GM23338 (cell line): ENCODE data around the gene RGS7. TPM values are rescaled to one million over a fixed set of nuclear protein-coding genes. Genes with fewer than 3 reads are reported as not detected.
"Not testable (repeated sequence)": the region's sequence is repeated elsewhere in the genome, so short reads cannot be mapped to it uniquely, and the experiment has no call there.

Experiments
- ATAC-seq: fragments of 200-7000 bp; cut with Tn5 transposase; 3 replicates; pipeline ENCODE4 v1.9.1; 2020
- DNase-seq: peaks from one replicate; pipeline ENCODE4 v3.0.0-alpha.2; 2015; ENCODE audit warnings: low spot score
- H2AFZ ChIP-seq: fragments of 200-600 bp; sonication (generic); 2 replicates; pipeline ENCODE4 v1.8.0; 2016; ENCODE audit warnings: antibody characterized with exemption, mild to moderate bottlenecking, moderate library complexity
- H3F3A ChIP-seq: fragments of 200-600 bp; sonication (generic); replicated peaks from 2 replicates; pipeline ENCODE4 v1.8.0; 2017; ENCODE audit warnings: antibody characterized with exemption, mixed run types, low read depth
- H3K27ac ChIP-seq: fragments of 200-600 bp; sonication (generic); 2 replicates; pipeline ENCODE4 v1.6.1; 2016; ENCODE audit warnings: low read depth
- H3K27me3 ChIP-seq: fragments of 200-600 bp; sonication (generic); 2 replicates; pipeline ENCODE4 v1.8.0; 2016; ENCODE audit warnings: mild to moderate bottlenecking, mixed run types, moderate library complexity; ENCODE audit not compliant: insufficient read depth
- H3K36me3 ChIP-seq: fragments of 200-600 bp; sonication (generic); 2 replicates; pipeline ENCODE4 v1.8.0; 2016; ENCODE audit warnings: mild to moderate bottlenecking; ENCODE audit not compliant: insufficient read depth
- H3K4me1 ChIP-seq: fragments of 200-600 bp; sonication (generic); 2 replicates; pipeline ENCODE4 v1.8.0; 2016; ENCODE audit warnings: mild to moderate bottlenecking, moderate library complexity; ENCODE audit not compliant: insufficient read depth
- H3K4me2 ChIP-seq: fragments of 200-600 bp; sonication (generic); 2 replicates; pipeline ENCODE4 v1.7.1; 2017; ENCODE audit warnings: mixed run types
- H3K4me3 ChIP-seq: fragments of 200-600 bp; sonication (generic); 2 replicates; pipeline ENCODE4 v1.6.1; 2016; ENCODE audit warnings: mixed run types
- H3K79me2 ChIP-seq: fragments of 200-600 bp; sonication (generic); replicated peaks from 2 replicates; pipeline ENCODE4 v1.8.0; 2017; ENCODE audit warnings: mild to moderate bottlenecking; ENCODE audit not compliant: insufficient read depth
- H3K9me2 ChIP-seq: fragments of 200-600 bp; sonication (generic); 2 replicates; pipeline ENCODE4 v1.8.0; 2017; ENCODE audit not compliant: insufficient read depth
- H4K20me1 ChIP-seq: fragments of 200-600 bp; sonication (generic); replicated peaks from 2 replicates; pipeline ENCODE4 v1.8.0; 2017; ENCODE audit warnings: mild to moderate bottlenecking; ENCODE audit not compliant: insufficient read depth
- H3K27ac Mint-ChIP-seq: 2 replicates; pipeline ENCODE4 v1.8.0; 2020; ENCODE audit warnings: inconsistent platforms, mild to moderate bottlenecking, moderate library complexity, mixed read lengths
- H3K27me3 Mint-ChIP-seq: 3 replicates; pipeline ENCODE4 v1.8.0; 2022; ENCODE audit warnings: low read depth, mild to moderate bottlenecking, moderate library complexity, mixed read lengths, inconsistent platforms; ENCODE audit not compliant: insufficient read depth, poor library complexity
- H3K36me3 Mint-ChIP-seq: 3 replicates; pipeline ENCODE4 v1.8.0; 2021; ENCODE audit warnings: low read depth, mild to moderate bottlenecking, inconsistent platforms, moderate library complexity, mixed read lengths
- H3K4me1 Mint-ChIP-seq: 3 replicates; pipeline ENCODE4 v1.8.0; 2020; ENCODE audit warnings: mild to moderate bottlenecking, inconsistent platforms, mixed read lengths
- H3K4me3 Mint-ChIP-seq: 3 replicates; pipeline ENCODE4 v1.8.0; 2021; ENCODE audit warnings: moderate library complexity, mild to moderate bottlenecking, inconsistent platforms, mixed read lengths
- H3K9me3 Mint-ChIP-seq: 3 replicates; pipeline ENCODE4 v1.8.0; 2020; ENCODE audit warnings: moderate library complexity, mild to moderate bottlenecking, inconsistent platforms, mixed read lengths
- EZH2 ChIP-seq: fragments of 200-600 bp; sonication (generic); IDR thresholded peaks from one replicate; pipeline ENCODE4 v1.8.0; 2017; ENCODE audit warnings: antibody characterized with exemption, mild to moderate bottlenecking, low read depth; ENCODE audit not compliant: unreplicated experiment
- EZH2phosphoT487 ChIP-seq: fragments of 200-600 bp; sonication (generic); IDR thresholded peaks from one replicate; pipeline ENCODE4 v1.8.1; 2018; ENCODE audit warnings: antibody characterized with exemption; ENCODE audit not compliant: unreplicated experiment
- NANOG ChIP-seq: IDR thresholded peaks from 2 replicates; pipeline ENCODE4 v1.6.1; 2016; ENCODE audit warnings: antibody characterized with exemption, borderline replicate concordance
- ZNF114 ChIP-seq: fragments of 250-450 bp; sonication (Bioruptor Pico); IDR thresholded peaks from 2 replicates; pipeline ENCODE4 v1.5.0; 2020; ENCODE audit warnings: mild to moderate bottlenecking, moderate library complexity
- polyA plus RNA-seq: library from polyadenylated mRNA; unstranded; fragments of >200 nt; fragmentation: Nextera tagmentation; extraction: Ambion mirVana; gene quantifications from 2 replicates; pipeline ENCODE4 v1.2.1, GENCODE V29; 2016
- total RNA-seq: library from RNA; depleted of rRNA; stranded (reverse); fragments of >200 nt; shearing (Covaris generic); gene quantifications from 2 replicates; pipeline ENCODE4 v1.2.3, GENCODE V29; 2014
- TF ChIP-seq, protein P1 (sequence below), 2 experiments: fragments of 200-600 bp in 1 of 2; sonication (generic) in 1 of 2; conservative IDR thresholded peaks; 2 replicates each; pipeline versions ENCODE4 v1.5.1 to v1.6.1; 2016 to 2017; ENCODE audit warnings: antibody characterized with exemption in 2 of 2, low read depth in 2 of 2, mild to moderate bottlenecking in 2 of 2, moderate library complexity in 1 of 2
- TF ChIP-seq, protein P2 (sequence below): IDR thresholded peaks from one replicate; pipeline ENCODE4 v1.6.1; 2018; ENCODE audit warnings: antibody characterized with exemption; ENCODE audit not compliant: unreplicated experiment

The RGS7 gene
- total and polyA plus RNA-seq, 2 experiments from 2014 or later = 2.0 to 2.2 TPM

DNA sequence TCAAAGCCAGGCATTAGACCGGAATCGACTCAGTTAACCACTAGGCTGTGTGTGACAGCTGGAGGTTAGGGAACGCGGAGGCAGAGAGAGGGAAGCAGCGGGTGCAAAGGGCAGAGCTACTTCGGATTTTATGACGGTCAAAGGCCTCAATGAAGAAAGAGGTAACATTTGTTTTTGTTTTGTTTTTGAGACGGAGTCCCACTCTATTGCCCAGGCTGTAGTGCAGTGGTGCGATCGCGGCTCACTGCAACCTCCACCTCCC is 468.3 kb downstream of the RGS7 start:
- Mint-ChIP-seq H3K9me3 (no peaks in the 10 kb centered on the region), H3K36me3 (no peaks in the 10 kb centered on the region), H3K27ac (peak overlapping the region; percentile 60; the same call in 1 of the 2 replicates), H3K4me3 (no peak overlapping the region), H3K4me1 (peaks cover 6% of the 10 kb centered on the region; the same call in 2 of the 3 replicates), H3K27me3 (no peaks in the 10 kb centered on the region)
- Histone ChIP-seq H3K27me3 (no peaks in the 10 kb centered on the region), H3K36me3 (no peaks in the 10 kb centered on the region), H3K9me2 (no peaks in the 10 kb centered on the region), H3K4me3 (no peak overlapping the region), H3K27ac (no peak overlapping the region), H3F3A (no peaks in the 10 kb centered on the region), H3K4me1 (no peaks in the 10 kb centered on the region), H3K79me2 (no peaks in the 10 kb centered on the region), H2AFZ (no peak overlapping the region), H3K4me2 (no peak overlapping the region), H4K20me1 (no peaks in the 10 kb centered on the region)
- no peak for TF ChIP-seq ZNF114 (CRISPR knock-in tag)
- TF ChIP-seq EZH2phosphoT487 = no peak
- no peak for DNase-seq
- no peak; the same call in 2 of the 3 replicates for ATAC-seq

- H3F3A ChIP-seq = no peaks in the 10 kb centered on the region
- ATAC-seq (peak; percentile 95), DNase-seq (peak; percentile 89)
- Mint-ChIP-seq H3K4me1 (peaks cover 6% of the 10 kb centered on the region; the same call in 2 of the 3 replicates), H3K9me3 (peaks cover 3% of the 10 kb centered on the region; the same call in 1 of the 3 replicates), H3K27me3 (no peaks in the 10 kb centered on the region), H3K4me3 (no peak overlapping the region), H3K27ac (peak overlapping the region; percentile 60), H3K36me3 (no peaks in the 10 kb centered on the region)
- H3K4me3 ChIP-seq = no peak overlapping the region
- no peaks in the 10 kb centered on the region for H3K9me2 ChIP-seq
- H4K20me1 ChIP-seq = no peaks in the 10 kb centered on the region
- H3K27me3 ChIP-seq = no peaks in the 10 kb centered on the region
- no peak overlapping the region for H3K27ac ChIP-seq
- no peaks in the 10 kb centered on the region for H3K4me1 ChIP-seq
- no peak overlapping the region for H3K4me2 ChIP-seq
- no peak overlapping the region for H2AFZ ChIP-seq
- no peaks in the 10 kb centered on the region for H3K79me2 ChIP-seq
- no peaks in the 10 kb centered on the region for H3K36me3 ChIP-seq
- no peak for TF ChIP-seq NANOG
- TF ChIP-seq, protein P1, sequence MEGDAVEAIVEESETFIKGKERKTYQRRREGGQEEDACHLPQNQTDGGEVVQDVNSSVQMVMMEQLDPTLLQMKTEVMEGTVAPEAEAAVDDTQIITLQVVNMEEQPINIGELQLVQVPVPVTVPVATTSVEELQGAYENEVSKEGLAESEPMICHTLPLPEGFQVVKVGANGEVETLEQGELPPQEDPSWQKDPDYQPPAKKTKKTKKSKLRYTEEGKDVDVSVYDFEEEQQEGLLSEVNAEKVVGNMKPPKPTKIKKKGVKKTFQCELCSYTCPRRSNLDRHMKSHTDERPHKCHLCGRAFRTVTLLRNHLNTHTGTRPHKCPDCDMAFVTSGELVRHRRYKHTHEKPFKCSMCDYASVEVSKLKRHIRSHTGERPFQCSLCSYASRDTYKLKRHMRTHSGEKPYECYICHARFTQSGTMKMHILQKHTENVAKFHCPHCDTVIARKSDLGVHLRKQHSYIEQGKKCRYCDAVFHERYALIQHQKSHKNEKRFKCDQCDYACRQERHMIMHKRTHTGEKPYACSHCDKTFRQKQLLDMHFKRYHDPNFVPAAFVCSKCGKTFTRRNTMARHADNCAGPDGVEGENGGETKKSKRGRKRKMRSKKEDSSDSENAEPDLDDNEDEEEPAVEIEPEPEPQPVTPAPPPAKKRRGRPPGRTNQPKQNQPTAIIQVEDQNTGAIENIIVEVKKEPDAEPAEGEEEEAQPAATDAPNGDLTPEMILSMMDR (conservative IDR thresholded peaks at IDR 0.05; ENCODE audit: low read depth in 2 of 2) = peak; percentile 99 to 100
Observed at GRCh38 chr1:240888039-240888786, 468.8 kb downstream of the RGS7 start.

GRCh38 chr1:240883490-240883889 is 473.5 kb downstream of the RGS7 start:
- no peak overlapping the region for H3K4me3 Mint-ChIP-seq
- H3K4me3 ChIP-seq = no peak overlapping the region
- no peaks in the 10 kb centered on the region for H3K4me1 ChIP-seq
- H3K27me3 ChIP-seq = no peaks in the 10 kb centered on the region
- H3K27ac ChIP-seq = no peak overlapping the region
- peaks cover 3% of the 10 kb centered on the region; the same call in 2 of the 3 replicates for H3K9me3 Mint-ChIP-seq
- H3F3A ChIP-seq = no peaks in the 10 kb centered on the region
- H3K4me1 Mint-ChIP-seq = peaks cover 4% of the 10 kb centered on the region; the same call in 2 of the 3 replicates
- no peak overlapping the region for H3K27ac Mint-ChIP-seq
- TF ChIP-seq EZH2 = no peak
- TF ChIP-seq, protein P2, sequence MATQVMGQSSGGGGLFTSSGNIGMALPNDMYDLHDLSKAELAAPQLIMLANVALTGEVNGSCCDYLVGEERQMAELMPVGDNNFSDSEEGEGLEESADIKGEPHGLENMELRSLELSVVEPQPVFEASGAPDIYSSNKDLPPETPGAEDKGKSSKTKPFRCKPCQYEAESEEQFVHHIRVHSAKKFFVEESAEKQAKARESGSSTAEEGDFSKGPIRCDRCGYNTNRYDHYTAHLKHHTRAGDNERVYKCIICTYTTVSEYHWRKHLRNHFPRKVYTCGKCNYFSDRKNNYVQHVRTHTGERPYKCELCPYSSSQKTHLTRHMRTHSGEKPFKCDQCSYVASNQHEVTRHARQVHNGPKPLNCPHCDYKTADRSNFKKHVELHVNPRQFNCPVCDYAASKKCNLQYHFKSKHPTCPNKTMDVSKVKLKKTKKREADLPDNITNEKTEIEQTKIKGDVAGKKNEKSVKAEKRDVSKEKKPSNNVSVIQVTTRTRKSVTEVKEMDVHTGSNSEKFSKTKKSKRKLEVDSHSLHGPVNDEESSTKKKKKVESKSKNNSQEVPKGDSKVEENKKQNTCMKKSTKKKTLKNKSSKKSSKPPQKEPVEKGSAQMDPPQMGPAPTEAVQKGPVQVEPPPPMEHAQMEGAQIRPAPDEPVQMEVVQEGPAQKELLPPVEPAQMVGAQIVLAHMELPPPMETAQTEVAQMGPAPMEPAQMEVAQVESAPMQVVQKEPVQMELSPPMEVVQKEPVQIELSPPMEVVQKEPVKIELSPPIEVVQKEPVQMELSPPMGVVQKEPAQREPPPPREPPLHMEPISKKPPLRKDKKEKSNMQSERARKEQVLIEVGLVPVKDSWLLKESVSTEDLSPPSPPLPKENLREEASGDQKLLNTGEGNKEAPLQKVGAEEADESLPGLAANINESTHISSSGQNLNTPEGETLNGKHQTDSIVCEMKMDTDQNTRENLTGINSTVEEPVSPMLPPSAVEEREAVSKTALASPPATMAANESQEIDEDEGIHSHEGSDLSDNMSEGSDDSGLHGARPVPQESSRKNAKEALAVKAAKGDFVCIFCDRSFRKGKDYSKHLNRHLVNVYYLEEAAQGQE = no peak
- no peaks in the 10 kb centered on the region for H3K79me2 ChIP-seq
- no peak overlapping the region for H3K4me2 ChIP-seq
- no peaks in the 10 kb centered on the region for H3K9me2 ChIP-seq
- H2AFZ ChIP-seq = no peak overlapping the region
- H3K27me3 Mint-ChIP-seq = no peaks in the 10 kb centered on the region
- H3K36me3 Mint-ChIP-seq = no peaks in the 10 kb centered on the region
- ATAC-seq (no peak), DNase-seq (no peak)
- no peaks in the 10 kb centered on the region for H4K20me1 ChIP-seq
- H3K36me3 ChIP-seq = no peaks in the 10 kb centered on the region

DNA sequence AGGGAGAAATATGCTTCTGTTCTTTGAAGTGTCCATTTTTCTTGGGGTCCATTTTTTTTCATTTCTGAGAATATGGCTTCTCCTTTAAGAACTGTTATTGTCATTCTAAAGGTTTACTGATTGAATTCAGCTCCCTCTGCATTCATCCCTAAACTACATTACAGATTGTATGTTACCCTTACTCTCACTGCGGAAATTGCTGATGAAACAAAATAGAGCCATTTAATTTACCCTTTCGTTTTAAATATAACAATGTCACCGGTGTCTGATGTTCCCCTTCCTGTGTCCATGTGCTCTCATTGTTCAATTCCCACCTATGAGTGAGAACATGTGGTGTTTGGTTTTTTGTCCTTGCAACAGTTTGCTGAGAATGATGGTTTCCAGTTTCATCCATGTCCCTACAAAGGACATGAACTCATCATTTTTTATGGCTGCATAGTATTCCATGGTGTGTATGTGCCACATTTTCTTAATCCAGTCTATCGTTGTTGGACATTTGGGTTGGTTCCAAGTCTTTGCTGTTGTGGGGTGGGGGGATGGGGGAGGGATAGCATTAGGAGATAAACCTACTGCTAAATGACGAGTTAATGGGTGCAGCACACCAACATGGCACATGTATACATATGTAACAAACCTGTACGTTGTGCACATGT is 474.2 kb downstream of the RGS7 start:
- H4K20me1 ChIP-seq, H3K9me2 ChIP-seq, H3K27ac Mint-ChIP-seq, H3K27me3 ChIP-seq, H3K27ac ChIP-seq, H3K36me3 ChIP-seq, H3K4me3 ChIP-seq, H3K4me3 Mint-ChIP-seq, H3K4me1 ChIP-seq, H3K4me1 Mint-ChIP-seq, H3K27me3 Mint-ChIP-seq, DNase-seq, H3F3A ChIP-seq, H3K4me2 ChIP-seq, H3K36me3 Mint-ChIP-seq, H3K9me3 Mint-ChIP-seq, ATAC-seq, H3K79me2 ChIP-seq, H2AFZ ChIP-seq: not testable (repeated sequence)
